ENCODE data around the gene APOBEC3G.

Gene APOBEC3G

DNA sequence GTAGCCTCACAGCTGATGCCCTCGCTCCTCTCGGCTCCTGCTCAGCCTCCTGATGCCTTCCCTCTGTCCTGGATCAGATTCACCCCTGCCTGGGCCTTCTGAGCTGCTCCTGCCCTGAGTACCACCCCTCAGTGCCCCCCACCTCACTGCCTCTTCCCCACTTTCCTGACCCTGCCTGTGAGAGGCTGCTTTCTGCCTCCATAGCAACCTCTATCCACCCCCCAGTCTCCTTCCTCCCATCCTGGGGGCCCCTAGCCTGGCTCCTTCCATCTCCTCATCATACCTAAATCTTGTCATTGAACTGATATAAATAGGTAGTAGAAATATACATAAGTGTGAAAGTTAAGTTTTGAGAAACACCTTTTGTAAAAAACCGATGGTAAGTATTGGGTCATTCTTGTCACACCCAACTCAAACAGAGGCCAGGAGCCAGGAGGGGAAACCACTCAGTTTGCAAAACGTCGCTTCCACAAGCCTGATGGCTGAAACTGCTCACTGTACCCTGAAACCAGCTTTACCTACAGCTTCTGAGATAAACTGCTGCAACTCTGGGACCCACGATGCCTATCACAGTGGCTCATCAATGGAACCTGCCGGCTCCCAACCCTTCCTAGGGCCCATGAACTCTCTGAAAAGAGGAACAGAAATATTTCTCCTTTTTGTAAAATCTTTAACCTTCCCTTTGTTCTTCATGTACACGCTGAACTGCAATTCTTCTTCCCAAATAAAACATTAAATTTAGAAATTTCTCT is 15.2 kb downstream of the APOBEC3G start:
- no peak for DNase-seq

DNA sequence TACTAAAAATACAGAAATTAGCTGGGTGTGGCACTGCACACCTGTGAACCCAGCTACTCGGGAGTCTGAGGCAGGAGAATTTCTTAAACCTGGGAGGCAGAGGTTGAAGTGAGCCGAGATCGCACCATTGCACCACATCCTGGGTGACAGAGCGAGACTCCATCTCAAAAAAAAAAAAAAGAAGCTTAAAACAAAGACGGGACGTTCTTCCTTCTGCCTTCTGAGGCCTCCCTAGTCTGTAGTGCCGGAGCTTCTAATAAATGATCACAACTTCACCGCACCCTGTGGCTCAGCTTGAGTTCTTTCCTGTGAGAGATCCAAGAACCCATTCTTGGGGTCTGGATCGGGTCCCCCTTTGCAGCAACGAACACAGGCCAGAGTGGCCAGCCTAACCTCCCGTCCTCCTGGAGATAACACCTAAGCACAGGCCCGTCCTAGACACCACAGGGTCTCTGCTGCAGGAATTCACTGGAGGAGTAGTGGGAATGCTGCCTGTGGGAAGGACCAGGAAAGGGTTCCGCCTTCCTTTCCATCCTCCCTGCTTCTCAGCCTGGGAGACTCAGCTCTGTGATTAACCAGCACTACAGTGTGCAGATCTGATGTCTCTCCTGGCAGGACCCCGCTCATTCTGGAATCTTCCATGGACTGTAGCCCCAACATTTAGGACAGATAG is 17.8 kb downstream of the APOBEC3G start:
- peak; percentile 57 for DNase-seq

DNA sequence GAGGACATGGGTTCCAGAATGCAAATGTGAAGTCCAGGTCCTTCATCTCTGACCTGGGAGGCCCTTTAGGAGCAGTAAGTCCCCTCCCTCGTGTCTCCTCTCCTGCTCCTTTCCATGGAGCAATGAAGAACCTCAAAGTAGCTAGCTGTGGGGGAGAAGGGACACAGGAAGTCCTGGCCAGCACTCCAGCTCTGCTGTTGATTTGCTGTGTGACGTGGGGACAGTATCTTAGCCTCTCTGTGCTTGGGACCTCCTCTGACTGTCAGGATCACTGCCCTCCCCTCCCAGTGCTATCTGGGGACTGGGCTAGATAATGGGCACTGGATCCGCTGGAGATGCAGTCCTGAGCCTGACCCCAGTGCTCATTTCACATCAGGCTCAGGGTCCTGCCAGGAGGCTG is 18.9 kb downstream of the APOBEC3G start:
- no peak for DNase-seq

DNA sequence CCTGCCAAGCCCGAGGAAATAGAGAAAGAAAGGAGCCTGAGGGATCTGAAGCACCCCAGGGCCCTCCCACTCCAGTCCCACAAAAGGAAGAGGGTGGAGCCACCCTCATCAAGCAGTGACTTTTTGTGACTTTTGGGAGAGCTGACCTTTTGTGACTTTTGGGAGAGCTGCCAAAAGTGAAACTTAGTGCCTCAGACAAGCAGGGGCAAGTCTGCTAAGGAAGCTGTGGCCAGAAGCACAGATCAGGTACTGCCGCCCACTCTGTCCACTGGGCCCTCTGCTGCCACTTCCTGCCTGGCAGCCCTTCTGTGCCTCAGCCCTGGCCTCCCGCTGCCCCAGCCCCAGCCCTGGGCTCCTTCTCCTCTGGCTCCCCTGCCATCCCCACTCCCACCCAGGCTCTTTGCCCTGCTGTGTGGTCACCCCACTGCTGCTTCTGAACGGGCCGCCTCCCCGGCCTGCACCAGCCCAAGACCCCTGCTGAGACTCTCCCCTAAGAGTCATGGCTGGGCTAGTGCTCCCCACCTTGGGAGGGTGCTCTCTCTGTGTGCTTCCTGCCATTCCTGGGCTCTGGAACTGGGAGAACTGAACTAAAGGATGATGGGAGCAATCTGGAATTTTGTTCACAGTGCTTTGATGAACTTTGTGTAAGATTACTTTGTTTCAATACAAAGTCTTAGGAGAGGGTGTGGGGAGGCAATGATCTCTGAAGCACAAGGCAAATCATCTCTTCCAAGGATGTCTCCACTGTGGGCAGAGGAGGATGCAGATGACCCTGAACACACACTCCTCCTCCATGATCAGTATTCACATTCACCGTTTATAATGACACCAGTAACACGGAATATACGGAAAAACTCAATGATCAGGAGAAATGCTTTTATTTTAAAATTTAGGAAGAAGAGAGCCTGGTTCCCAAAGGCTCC is 20.3 kb downstream of the APOBEC3G start, which contains the start of gene APOBEC3H:
TSS of gene APOBEC3H (plus strand) at position 147 of the 923 bp plus-strand sequence. CDS start 3,035 bp downstream, outside the sequence.
- peak; percentile 50 for DNase-seq

DNA sequence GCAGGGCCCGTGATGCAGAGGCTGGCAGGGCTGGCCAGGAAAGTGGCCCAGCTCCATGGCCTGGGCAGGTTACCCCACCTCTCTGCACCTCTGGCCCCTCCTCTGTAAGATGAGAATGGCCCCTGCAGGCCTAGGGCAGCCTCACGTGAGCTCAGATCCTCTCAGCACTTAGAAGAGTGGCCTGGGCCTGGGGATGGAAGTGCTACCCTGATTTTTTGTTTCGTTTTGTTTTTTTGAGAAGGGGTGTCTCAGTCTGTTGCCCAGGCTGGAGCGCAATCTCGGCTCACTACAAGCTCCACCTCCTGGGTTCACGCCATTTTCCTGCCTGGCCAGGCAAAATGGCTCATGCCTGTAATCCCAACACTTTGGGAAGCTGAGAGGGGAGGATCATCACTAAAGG is 21.0 kb downstream of the APOBEC3G start:
- DNase-seq: no peak

DNA sequence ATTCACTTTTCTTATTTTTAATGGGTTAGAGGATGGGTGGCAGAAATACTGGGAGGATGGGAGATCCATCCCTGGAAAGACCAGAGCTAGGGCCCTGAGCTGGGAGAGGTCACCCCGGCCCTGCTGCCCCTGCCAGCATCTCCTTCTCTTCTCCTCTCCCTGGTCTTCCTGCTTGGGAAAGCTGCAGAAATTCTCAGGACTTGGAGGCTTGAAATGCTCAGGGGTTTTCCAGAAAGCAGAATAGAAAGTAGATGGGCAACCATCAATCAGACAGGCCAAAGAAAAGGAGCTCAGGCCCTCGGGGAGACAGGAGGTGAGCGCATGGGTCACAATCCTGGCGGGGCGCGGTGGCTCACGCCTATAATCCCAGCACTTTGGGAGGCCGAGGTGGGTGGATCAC is 21.5 kb downstream of the APOBEC3G start:
- no peak for DNase-seq

DNA sequence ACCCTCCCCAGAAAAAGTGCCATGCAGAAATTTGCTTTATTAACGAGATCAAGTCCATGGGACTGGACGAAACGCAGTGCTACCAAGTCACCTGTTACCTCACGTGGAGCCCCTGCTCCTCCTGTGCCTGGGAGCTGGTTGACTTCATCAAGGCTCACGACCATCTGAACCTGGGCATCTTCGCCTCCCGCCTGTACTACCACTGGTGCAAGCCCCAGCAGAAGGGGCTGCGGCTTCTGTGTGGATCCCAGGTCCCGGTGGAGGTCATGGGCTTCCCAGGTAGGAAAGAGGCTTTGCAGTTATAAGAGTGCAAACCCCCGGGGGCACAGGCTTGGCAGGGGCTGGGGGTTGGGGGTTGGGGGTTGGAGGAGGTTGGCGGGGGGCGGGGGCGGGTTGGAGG is 24.2 kb downstream of the APOBEC3G start:
- no peak for DNase-seq

DNA sequence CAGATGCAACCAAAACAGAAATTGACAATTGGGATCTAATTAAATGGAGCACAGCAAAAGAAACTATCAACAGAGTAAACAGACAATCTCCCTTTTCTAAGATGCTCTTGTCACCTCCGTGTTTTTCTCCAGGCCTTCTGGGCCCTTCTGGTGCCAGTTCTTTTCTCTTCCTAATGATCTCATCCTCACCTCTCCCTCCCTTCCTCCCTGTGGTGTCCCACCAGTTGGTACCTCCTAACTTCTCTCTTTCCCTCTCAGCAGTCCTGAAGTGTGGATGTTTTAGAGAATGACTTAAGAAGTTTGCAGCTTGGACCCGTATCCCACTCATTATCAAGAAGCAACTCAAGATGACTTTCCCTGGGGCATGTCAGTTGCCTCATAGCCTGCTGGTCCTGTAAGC is 26.4 kb downstream of the APOBEC3G start:
- DNase-seq: no peak

DNA sequence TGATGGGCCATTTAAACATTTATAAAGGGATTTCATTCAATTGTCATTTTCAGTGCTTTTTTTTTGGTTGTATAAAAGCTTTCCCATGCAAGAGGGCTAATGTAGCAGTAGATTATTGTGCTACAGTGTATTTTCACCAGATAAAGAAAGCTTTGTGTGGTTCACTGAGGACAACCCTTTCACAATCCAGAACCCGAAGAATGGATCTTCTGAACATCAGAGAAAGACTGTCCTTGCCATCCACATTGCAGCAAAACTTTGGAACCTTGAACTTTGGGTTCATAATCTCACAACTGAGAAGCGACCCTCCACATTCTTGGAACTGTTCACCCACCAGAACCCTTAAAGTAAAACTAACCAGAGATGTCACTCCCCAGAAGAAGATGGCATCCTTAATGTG is 29.3 kb downstream of the APOBEC3G start:
- no peak for DNase-seq

DNA sequence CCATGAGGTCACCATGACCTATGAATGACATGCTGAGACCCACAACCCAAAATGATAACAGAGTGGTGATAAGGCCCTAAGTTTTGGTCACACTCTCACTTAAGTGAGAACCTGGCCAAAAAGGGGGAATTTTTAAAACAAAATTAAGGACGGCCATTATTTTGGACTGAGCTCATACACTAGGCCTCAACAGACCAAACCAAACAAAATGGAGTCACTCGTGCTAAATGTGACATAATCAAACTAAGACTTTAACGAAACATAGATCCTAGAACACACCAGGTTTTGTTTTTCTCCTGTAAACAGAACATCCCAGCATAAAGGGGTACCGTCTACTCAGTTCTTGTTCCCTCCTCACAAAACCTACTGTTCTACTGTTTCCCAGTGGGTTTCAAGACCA is 31.4 kb downstream of the APOBEC3G start:
- DNase-seq: no peak

DNA sequence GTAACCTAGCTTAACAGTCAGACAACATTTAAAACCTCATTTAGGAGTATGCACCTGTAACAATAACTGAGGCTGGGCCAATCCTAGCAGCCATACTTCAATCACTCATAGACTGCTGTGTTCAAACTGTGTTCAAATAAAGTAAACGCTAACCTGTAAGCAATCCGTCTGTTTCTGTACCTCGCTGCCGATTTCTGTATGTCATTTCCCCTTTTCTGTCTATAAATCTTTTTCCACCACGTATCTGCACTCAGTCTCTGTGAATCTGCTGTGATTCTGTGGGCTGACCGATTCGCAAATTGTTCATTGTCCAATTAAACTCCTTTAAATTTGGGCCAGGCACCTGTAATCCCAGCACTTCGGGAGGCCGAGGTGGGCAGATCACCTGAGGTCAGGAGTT is 32.3 kb downstream of the APOBEC3G start:
- DNase-seq: no peak

DNA sequence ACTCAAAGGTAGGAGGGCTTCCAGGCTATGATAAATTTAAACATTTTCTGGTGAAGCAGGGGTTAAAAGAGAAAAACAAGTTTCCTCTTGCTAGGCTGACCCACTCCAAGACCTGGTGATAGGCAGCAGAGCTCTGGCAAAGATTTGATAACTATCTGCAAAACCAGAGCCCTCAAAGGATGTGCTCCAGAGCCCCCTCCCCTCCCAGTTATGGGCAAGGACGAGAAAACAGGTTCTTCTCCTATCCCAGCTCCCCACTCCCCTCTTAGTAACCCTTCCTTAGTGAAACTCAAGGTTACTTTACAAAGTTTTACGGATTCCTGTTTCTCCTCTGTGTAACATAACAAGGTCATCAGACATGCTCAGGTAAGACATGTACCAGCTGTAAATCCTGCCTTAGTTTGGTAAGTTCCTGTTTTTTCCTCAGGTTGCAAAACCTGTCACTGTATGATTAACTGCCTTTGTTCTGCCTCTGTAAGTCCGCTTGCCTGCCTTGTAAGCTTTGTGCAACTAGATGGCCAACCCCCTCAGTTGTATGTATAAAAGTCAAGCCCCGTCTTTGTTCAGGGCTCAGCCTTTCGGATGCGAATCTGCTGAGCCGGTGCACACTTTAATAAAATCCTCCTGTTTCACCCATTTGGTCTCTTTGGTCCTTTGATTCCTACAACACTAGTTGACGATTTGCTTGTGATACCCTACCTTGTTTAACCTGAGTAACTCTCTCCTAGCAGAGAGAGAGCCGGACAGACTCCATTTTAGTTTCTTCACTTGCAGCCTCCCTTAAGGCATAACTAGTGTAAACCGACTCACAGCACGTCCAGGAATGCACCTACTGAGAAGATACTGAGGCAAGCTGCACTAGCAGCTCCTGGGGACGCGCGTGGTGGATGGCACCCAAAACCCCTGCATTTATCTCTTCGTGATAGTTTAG is 33.8 kb downstream of the APOBEC3G start:
- DNase-seq: no peak

DNA sequence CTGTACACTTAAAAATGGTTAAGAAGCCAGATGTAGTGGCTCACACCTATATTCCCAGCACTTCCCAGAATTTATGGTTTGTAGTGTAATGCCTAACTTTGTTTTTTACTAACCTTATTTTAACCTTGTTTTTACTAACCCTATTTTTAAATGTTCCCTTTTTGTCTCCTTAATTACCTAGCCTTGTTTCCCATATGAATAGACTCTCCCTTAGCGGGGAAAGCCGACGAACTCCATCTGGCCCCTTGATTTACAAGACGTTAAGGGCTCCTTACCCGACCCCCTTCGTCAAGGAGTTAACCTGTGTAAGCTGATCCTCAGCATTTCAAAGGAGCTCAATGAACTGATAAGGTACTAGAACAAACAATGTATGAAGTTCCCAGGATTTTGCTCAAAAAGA is 37.0 kb downstream of the APOBEC3G start:
- no peak for DNase-seq

DNA sequence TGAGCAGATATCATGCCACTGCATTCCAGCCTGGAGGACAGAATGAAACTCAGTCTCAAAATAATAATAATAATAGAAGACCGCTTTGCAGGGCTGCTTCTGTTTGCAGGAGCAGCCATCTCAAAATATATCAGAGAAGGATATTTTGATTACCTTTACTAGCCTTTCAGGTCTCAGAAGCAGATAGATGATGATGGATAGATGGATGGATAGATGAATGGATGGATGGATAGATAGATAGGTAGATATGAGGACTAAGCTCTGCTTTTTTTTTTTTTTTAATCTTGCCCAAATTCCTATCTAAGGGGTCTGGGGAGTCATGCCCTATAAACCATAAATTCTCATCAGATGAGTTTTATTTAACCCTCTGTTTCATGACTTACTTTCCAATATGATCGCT is 38.5 kb downstream of the APOBEC3G start:
- DNase-seq: no peak

DNA sequence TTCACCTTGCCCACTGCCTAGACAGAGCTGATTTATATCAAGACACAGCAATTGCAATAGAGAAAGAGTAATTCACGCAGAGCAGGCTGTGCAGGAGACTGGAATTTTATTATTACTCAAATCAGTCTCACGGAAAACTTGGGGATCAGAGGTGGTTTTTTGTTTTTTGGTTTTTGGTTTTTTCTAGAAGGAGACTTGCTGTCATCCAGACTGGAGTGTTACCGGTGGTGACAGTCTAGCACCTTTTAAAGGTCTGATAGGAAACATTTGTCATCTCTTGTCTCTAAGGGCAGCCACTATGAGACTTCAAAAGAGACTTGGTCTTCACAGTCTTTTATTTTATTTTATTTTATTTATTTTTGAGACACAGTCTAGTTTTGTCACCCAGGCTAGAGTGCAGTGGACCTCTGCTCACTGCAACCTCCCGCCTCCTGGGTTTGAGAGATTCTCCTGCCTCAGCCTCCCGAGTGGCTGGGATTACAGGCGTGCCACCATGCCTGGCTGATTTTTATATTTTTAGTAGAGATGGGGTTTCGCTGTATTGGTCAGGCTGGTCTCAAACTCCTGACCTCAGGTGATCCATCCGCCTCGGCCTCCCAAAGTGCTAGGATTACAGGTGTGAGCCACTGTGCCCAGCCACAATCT is 39.0 kb downstream of the APOBEC3G start:
- DNase-seq: no peak

DNA sequence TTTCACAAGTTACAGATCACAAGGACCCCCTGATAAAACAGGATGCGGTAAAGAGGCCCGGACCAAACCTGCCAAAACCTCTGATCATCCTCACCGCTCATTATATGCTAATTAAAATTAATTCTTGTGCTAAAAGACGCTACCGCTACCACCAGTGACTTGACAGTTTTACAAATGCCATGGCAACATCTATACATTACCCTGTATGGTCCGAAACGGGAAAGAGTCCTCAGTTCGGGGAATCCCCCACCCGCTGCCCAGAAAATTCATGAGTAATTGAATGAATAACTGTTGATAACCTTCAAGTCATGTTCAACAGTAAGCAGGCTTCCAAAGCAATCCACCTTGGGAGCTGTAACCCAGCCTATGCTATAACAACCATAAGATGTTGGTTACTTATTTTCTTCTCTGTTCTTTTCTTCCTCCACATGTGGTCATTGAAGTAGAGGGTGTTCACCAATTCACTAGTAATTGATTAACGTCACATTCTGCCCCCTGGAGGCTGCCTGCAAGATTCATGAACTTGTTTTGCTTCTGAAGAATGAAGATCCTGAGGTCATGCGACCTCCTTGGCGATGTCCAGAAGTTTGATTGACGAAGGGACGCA is 40.6 kb downstream of the APOBEC3G start:
- DNase-seq: peak; percentile 85

DNA sequence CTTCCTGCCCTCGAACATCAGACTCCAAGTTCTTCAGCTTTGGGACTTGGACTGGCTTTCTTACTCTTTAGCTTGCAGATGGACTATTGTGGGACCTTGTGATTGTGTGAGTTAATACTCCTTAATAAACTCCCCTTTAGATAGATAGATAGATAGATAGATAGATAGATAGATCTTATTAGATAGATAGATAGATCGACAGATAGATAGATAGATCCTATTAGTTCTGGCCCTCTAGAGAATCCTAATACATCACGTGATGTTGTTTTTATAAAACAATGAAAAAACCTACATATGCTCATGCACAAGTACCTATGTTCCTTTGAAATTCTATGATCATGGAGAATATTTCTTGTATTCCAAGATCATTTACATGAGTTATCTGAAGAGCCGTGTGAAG is 43.9 kb downstream of the APOBEC3G start:
- no peak for DNase-seq

DNA sequence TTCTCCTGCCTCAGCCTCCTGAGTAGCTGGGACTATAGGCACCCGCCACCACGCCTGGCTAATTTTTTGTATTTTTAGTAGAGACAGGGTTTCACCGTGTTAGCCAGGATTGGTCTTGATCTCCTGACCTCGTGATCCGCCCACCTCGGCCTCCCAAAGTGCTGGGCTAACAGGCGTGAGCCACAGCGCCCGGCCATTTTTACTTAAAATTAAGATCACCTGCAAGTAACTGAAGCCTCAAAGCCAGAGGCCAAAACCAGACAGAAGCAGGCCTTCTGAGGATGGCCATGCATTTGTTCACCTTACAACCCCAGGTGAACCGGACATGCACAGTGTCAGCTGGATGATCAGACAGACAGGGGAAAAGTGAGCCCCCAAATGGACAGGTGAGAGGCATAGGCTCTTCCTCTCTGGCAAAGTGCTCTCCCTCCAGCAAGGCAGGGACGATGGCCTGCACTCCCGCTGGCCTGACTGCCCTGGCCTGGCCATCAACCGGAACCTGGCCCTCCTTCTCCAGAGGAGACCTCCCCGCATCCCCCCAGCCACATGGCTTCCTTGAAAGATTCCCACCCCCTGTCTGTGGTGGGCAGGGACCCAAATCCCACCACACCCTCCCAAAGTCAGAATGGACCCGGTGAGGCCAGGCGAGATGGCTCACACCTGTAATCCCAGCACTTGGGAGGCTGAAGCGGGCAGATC is 45.8 kb downstream of the APOBEC3G start:
- no peak for DNase-seq

DNA sequence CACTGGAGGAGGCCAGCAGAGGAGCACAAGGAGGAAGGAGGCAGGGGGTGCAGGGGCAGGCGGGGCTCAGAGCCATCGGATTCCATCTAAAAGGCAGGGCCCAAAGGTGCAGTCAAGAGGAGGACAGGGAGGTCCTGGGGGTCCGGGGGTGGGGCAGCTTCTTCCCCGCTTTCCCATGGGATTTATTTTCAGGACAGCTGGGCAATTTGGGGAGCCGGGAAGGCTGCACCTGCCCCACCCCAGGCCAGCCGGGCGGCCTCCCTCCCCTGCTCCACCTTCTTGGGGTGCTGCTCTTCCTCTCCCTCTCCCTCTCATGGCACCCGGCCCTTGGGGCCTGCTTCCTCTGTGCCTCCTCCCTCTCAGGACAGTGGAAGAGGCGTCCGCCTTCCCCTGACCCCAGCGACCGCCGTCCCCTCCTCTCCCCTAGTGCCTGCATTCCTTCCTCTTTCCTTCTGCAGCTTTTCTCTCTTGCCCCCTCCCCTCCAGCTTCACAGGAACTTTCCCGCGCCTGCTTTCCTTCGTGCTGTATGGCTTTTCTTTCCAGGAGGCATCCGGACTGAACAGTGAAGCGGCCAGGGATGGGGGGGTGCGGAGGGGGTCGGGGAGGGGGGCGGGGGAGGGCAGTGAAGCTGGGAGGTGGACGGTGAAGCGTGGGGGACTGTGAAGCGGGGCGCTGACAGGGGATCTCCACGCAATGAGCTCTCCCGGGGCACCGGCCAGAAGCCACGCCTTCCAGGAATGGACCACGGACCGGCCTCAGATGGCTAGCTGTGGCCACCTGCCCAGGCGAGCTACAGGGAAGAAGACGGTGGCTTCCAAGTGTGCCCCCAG is 46.9 kb downstream of the APOBEC3G start:
- no peak for DNase-seq

DNA sequence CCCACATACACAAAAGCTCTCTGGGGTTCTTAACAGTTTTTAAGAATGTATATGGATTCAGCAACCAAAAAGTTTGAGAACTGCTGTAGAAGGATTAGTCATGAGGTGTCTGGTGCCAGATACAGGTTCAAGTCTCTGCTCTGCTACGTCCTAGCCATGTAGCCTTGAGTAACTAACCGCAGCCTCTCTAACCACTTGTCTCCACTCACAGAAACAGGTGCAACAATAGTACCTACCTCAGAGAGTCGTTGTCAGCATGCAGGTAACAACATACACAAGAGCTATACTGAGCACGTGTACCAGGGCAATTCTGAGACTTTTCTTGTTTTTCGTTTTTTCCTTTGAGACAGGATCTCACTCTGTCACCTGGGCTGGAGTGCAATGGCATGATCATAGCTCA is 48.5 kb downstream of the APOBEC3G start:
- DNase-seq: no peak
